RWPE1 (cell line): ENCODE results near the gene PRR14L.
"Not testable (repeated sequence)": the region's sequence is repeated elsewhere in the genome, so short reads cannot be mapped to it uniquely, and the experiment has no call there.

ENCODE experiments used
- CTCF ChIA-PET: fragments of 350-600 bp; sonication (Branson Sonifier 250); formaldehyde crosslinking; extraction: SDS; loops from one replicate; lab custom pipeline; 2021; lab: Yijun Ruan, JAX
- POLR2A ChIA-PET: fragments of 400-600 bp; formaldehyde crosslinking; extraction: SDS; loops from one replicate; lab custom pipeline; 2020; ENCODE audit warnings: antibody characterized with exemption; ENCODE audit not compliant: low non-redundant PET; lab: Yijun Ruan, JAX
- DNase-seq: peaks from one replicate; pipeline ENCODE4 v3.0.0; 2012; ENCODE audit warnings: low spot score
- H3K27ac ChIP-seq: fragments of 450-650 bp; 2 replicates; pipeline ENCODE4 v1.5.1; 2017
- CTCF ChIP-seq: fragments of 450-650 bp; conservative IDR thresholded peaks from 2 replicates; pipeline ENCODE4 v1.5.1; 2017; ENCODE audit warnings: low read depth, mild to moderate bottlenecking

Gene PRR14L

GRCh38 chr22:31676700-31677099 is 73.2 kb downstream of the PRR14L start:
- peak overlapping the region; percentile 81 for H3K27ac ChIP-seq
- peak; percentile 94 for DNase-seq
- CTCF ChIA-PET = interaction anchor here (0.6 to 1.0 kb wide), 2 partner anchors 11 to 52 kb away, joined by 4 to 13 read pairs; no protein-coding TSS in a partner anchor
- TF ChIP-seq CTCF = no peak
- POLR2A ChIA-PET = interaction anchor here (0.5 to 1.0 kb wide), 2 partner anchors 15 to 154 kb away, joined by 3 to 4 read pairs; partner anchors contain the start of gene PISD

- DNase-seq, CTCF ChIA-PET, POLR2A ChIA-PET, H3K27ac ChIP-seq: not testable (repeated sequence)
These were observed 75.7 kb downstream of the PRR14L start for GRCh38 chr22:31674219-31674618.

- POLR2A ChIA-PET, H3K27ac ChIP-seq, DNase-seq: not testable (repeated sequence)
- CTCF ChIA-PET = interaction anchor here (1.1 kb wide), 1 partner anchor 301 kb away, joined by 4 read pairs; no protein-coding TSS in a partner anchor
These were observed 81.1 kb downstream of the PRR14L start for GRCh38 chr22:31668849-31669248.

GRCh38 chr22:31662668-31663037 is 87.3 kb downstream of the PRR14L start:
- POLR2A ChIA-PET = no interaction called here

GRCh38 chr22:31661851-31662667 is 87.9 kb downstream of the PRR14L start, which contains the start of gene PISD:
TSS of gene PISD (minus strand) at chr22:31662215. CDS start at chr22:31662208, 7 bp downstream.
- POLR2A ChIA-PET = interaction anchor here (0.5 to 1.0 kb wide), 3 partner anchors 15 to 693 kb away, joined by 3 read pairs; partner anchors contain the start of gene MORC2
- CTCF ChIA-PET = interaction anchor here (0.8 to 1.0 kb wide), 3 partner anchors 28 to 666 kb away, joined by 3 to 6 read pairs (median 4); no protein-coding TSS in a partner anchor
- peak; percentile 94 for DNase-seq
- peak within 1 kb of the TSS; percentile 89 for H3K27ac ChIP-seq
- no peak for TF ChIP-seq CTCF

More at GRCh38 chr22:31662668-31663037, 87.3 kb downstream of the PRR14L start:
- peak overlapping the region; percentile 89 for H3K27ac ChIP-seq
- CTCF ChIA-PET = no interaction called here
- DNase-seq = no peak
- no peak for TF ChIP-seq CTCF

- CTCF ChIA-PET = interaction anchor here (0.8 to 0.9 kb wide), 2 partner anchors 27 to 667 kb away, joined by 3 to 6 read pairs; no protein-coding TSS in a partner anchor
- DNase-seq, POLR2A ChIA-PET: not testable (repeated sequence)
- peak overlapping the region; percentile 89 for H3K27ac ChIP-seq
These were observed 89.0 kb downstream of the PRR14L start for GRCh38 chr22:31660860-31661341.

- ChIA-PET CTCF (no interaction called here), POLR2A (no interaction called here)
- peak overlapping the region; percentile 89 for H3K27ac ChIP-seq
- no peak for TF ChIP-seq CTCF
- DNase-seq = no peak
These were observed 90.7 kb downstream of the PRR14L start for GRCh38 chr22:31659246-31659645.

- DNase-seq = no peak
- POLR2A ChIA-PET = no interaction called here
- no peak overlapping the region for H3K27ac ChIP-seq
- no peak for TF ChIP-seq CTCF
- CTCF ChIA-PET = no interaction called here
These were observed 95.5 kb downstream of the PRR14L start for GRCh38 chr22:31654408-31654807.
